HL-60 (cell line): ENCODE data around the gene ERC2.

ENCODE experiments used
- DNase-seq, 2 experiments: peaks; one replicate each; pipeline ENCODE4 v3.0.0-alpha.2; 2010 to 2020; ENCODE audit warnings: low read depth in 1 of 2, low spot score in 1 of 2
- H3K27ac ChIP-seq: fragments of 250-450 bp; sonication (Bioruptor Pico); replicated peaks from 2 replicates; pipeline ENCODE4 v1.5.1; 2020; ENCODE audit warnings: mild to moderate bottlenecking, moderate library complexity
- H3K27me3 ChIP-seq: fragments of 250-450 bp; sonication (Bioruptor Pico); 2 replicates; pipeline ENCODE4 v1.5.1; 2021; ENCODE audit warnings: mild to moderate bottlenecking, moderate library complexity; ENCODE audit not compliant: insufficient read depth, poor library complexity, severe bottlenecking
- H3K4me3 ChIP-seq: replicated peaks from 2 replicates; pipeline ENCODE4 v1.5.1; 2011; ENCODE audit warnings: mild to moderate bottlenecking, control low read depth, low read length; ENCODE audit not compliant: insufficient read depth
- GABPA ChIP-seq: IDR thresholded peaks from 2 replicates; pipeline ENCODE4 v1.6.1; 2012; ENCODE audit warnings: low read depth
- POLR2AphosphoS5 ChIP-seq: IDR thresholded peaks from 2 replicates; pipeline ENCODE4 v1.6.1; 2012; ENCODE audit warnings: low read depth
- SPI1 ChIP-seq: IDR thresholded peaks from 2 replicates; pipeline ENCODE4 v1.6.1; 2012; ENCODE audit warnings: low read depth, mild to moderate bottlenecking, borderline replicate concordance
- TF ChIP-seq, protein P1 (sequence below): IDR thresholded peaks from one replicate; pipeline ENCODE4 v1.5.1; 2011; ENCODE audit warnings: low read length, control low read depth, inconsistent platforms; ENCODE audit not compliant: insufficient read depth
- TF ChIP-seq, protein P2 (sequence below): IDR thresholded peaks from 2 replicates; pipeline ENCODE4 v1.6.1; 2012; ENCODE audit warnings: low read depth; ENCODE audit not compliant: insufficient replicate concordance

ERC2 gene

DNA sequence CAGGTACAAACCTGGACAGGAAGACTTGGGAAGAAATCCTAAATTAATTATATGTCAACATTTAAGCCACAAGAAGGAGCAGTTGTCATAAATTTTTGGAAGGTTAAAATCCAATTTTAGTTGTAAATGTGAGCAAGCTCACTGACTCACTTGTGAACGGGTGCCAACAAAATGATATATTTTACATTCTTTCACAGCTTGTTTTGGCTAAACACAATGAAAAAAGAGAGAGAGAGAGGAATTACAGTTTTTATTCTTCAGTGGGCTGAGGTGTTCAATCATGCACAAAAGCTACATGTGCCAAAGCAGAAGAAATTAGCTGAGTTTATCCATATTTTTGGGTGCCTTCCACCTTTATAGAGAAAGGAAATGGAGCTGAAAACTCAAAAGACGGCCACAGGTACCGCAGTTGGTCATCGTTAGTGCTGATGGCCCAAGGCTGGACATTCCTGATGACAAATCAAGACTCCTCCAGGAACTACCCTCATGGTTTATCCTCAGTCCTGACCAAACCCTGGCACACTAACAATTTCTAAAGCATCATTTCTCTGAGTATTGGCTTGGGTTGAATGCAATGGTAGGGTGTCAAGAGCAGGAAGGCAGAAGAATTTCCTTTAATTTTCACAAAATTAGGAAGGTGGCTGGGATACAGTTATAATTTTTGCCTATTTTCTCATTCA is 943.6 kb downstream of the ERC2 start:
- no peak overlapping the region for H3K27ac ChIP-seq
- no peak overlapping the region for H3K4me3 ChIP-seq
- TF ChIP-seq, protein P1, sequence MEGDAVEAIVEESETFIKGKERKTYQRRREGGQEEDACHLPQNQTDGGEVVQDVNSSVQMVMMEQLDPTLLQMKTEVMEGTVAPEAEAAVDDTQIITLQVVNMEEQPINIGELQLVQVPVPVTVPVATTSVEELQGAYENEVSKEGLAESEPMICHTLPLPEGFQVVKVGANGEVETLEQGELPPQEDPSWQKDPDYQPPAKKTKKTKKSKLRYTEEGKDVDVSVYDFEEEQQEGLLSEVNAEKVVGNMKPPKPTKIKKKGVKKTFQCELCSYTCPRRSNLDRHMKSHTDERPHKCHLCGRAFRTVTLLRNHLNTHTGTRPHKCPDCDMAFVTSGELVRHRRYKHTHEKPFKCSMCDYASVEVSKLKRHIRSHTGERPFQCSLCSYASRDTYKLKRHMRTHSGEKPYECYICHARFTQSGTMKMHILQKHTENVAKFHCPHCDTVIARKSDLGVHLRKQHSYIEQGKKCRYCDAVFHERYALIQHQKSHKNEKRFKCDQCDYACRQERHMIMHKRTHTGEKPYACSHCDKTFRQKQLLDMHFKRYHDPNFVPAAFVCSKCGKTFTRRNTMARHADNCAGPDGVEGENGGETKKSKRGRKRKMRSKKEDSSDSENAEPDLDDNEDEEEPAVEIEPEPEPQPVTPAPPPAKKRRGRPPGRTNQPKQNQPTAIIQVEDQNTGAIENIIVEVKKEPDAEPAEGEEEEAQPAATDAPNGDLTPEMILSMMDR = no peak
- TF ChIP-seq, protein P2, sequence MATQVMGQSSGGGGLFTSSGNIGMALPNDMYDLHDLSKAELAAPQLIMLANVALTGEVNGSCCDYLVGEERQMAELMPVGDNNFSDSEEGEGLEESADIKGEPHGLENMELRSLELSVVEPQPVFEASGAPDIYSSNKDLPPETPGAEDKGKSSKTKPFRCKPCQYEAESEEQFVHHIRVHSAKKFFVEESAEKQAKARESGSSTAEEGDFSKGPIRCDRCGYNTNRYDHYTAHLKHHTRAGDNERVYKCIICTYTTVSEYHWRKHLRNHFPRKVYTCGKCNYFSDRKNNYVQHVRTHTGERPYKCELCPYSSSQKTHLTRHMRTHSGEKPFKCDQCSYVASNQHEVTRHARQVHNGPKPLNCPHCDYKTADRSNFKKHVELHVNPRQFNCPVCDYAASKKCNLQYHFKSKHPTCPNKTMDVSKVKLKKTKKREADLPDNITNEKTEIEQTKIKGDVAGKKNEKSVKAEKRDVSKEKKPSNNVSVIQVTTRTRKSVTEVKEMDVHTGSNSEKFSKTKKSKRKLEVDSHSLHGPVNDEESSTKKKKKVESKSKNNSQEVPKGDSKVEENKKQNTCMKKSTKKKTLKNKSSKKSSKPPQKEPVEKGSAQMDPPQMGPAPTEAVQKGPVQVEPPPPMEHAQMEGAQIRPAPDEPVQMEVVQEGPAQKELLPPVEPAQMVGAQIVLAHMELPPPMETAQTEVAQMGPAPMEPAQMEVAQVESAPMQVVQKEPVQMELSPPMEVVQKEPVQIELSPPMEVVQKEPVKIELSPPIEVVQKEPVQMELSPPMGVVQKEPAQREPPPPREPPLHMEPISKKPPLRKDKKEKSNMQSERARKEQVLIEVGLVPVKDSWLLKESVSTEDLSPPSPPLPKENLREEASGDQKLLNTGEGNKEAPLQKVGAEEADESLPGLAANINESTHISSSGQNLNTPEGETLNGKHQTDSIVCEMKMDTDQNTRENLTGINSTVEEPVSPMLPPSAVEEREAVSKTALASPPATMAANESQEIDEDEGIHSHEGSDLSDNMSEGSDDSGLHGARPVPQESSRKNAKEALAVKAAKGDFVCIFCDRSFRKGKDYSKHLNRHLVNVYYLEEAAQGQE = no peak
- TF ChIP-seq SPI1 = no peak
- DNase-seq = no peak
- no peaks in the 10 kb centered on the region for H3K27me3 ChIP-seq

DNA sequence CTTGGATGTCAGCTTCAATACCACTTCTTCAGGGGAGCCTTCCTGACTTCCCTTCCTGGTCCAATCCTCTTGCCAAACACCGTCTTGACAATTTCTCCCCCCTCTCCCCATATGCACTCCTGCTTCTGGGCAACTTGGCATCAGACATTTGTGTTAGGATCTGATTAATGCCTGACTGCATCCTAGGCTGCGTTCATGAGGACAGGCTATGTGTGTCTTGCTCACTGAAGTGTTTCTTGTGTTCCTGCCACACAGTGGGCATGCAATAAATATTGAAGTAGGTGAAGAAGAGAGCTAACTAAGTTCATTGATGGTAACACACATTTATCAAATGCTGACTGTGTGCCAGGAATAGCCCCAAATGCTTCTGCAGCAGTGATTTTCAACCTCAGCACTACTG is 944.8 kb downstream of the ERC2 start:
- DNase-seq = no peak
- no peak overlapping the region for H3K27ac ChIP-seq
- H3K27me3 ChIP-seq = no peaks in the 10 kb centered on the region
- TF ChIP-seq, protein P2 = no peak
- TF ChIP-seq, protein P1 = no peak
- TF ChIP-seq SPI1 (no peak), GABPA (no peak), POLR2AphosphoS5 (no peak)
- H3K4me3 ChIP-seq = no peak overlapping the region

DNA sequence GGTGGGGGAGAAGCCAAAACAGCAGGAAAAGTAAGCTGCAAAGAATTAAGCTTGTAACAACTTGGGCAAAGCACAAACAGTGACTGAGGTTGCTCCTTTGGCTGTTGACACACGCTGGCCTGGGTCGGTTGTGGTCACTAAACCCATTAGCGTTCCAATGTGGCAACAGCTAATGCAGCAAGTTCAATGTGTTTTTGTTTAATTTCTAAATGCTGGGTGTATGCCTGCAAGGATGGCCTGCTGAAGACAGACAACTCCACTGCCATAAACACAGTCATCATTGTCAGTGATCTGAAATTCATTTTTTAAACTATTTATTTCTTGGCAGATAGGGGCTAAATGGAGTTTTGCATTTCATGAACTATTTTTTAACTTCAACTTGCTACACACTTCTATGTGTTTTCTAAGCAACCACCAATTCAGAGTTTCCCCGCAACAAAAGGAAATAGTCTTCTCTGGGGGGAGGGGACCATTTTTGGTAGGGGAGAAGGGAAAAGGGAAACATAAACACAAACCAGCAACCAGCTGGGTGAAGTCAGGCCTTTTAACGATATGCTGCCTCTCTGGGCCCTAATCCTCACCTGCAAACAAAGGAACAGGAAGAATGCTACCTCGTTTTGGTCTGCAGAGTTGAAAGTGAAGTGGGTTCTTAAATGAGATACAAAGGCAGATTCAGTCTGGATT is 946.4 kb downstream of the ERC2 start:
- no peak overlapping the region for H3K4me3 ChIP-seq
- TF ChIP-seq POLR2AphosphoS5 = no peak
- H3K27me3 ChIP-seq = no peaks in the 10 kb centered on the region
- no peak for DNase-seq
- no peak overlapping the region for H3K27ac ChIP-seq

DNA sequence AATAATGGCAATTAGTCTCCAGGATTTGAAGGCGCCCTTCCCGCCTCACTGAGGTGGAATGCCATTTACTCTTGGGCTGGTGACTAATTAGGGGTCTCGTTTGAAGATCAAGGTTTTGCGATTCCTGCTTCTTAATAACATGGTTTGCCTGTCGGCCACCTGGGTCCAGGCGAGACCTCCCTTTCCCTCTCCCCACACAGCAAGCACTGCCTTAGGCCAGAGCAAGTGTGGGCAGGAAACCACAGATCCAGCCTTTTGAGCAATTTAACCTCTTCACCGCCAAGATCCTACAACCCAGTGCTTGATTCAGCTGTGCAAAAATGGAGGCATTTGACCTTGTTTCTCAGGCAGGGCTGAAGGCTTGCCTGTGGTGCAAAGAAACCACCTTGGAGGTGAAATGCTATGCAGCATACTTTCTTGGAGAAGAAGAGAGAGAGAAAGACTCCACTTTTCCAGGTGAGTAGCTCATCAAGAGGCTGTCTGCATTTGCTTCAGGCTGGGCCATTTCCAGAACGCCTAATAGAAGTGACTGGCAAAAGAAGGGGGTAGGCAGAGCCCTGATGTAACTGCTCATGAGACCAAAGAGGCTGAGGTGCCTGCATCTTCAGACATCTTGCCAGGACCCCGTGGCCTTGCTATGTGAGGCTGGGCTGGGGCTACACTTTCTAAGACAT is 947.1 kb downstream of the ERC2 start:
- H3K27me3 ChIP-seq = no peaks in the 10 kb centered on the region
- no peak overlapping the region for H3K27ac ChIP-seq
- no peak overlapping the region for H3K4me3 ChIP-seq
- TF ChIP-seq SPI1 (no peak), POLR2AphosphoS5 (no peak), GABPA (no peak)
- TF ChIP-seq, protein P2 = no peak
- TF ChIP-seq, protein P1 = no peak
- no peak for DNase-seq
